AG04450 (cell line): ENCODE measurements around the gene WRAP73. TPM values are rescaled to one million over a fixed set of nuclear protein-coding genes. Genes with fewer than 3 reads are reported as not detected.
"Not testable (repeated sequence)": the region's sequence is repeated elsewhere in the genome, so short reads cannot be mapped to it uniquely, and the experiment has no call there.

Experiments used
- CTCF ChIA-PET: fragments of 300-600, 350-600 bp; formaldehyde crosslinking; extraction: SDS; loops from one replicate; lab custom pipeline; 2022; ENCODE audit warnings: antibody characterized with exemption, inconsistent platforms; lab: Charles Lee
- POLR2A ChIA-PET: fragments of 350-600 bp; formaldehyde crosslinking; extraction: SDS; loops from one replicate; lab custom pipeline; 2021; ENCODE audit warnings: antibody characterized with exemption, inconsistent platforms; lab: Yijun Ruan, JAX
- DNase-seq: peaks from one replicate; pipeline ENCODE4 v3.0.0-alpha.2; 2011; ENCODE audit warnings: low read depth, low spot score
- H3K27ac ChIP-seq: one replicate; pipeline ENCODE4 v1.5.1; 2012; ENCODE audit warnings: low read depth, low read length, control low read depth
- H3K27me3 ChIP-seq: one replicate; pipeline ENCODE4 v1.6.0; 2012; ENCODE audit warnings: low read length; ENCODE audit not compliant: control insufficient read depth, insufficient read depth
- H3K4me3 ChIP-seq: 2 replicates; pipeline ENCODE4 v1.5.1; 2011; ENCODE audit warnings: mild to moderate bottlenecking, low read depth, low read length, control low read depth
- H3K9me3 ChIP-seq: 2 replicates; pipeline ENCODE4 v1.5.1; 2012; ENCODE audit warnings: low read length; ENCODE audit not compliant: control insufficient read depth, insufficient read depth
- CTCF ChIP-seq: IDR thresholded peaks from 2 replicates; pipeline ENCODE4 v1.5.1; 2011; ENCODE audit warnings: low read depth, low read length, control low read depth, inconsistent platforms
- polyA plus RNA-seq: library from polyadenylated mRNA; depleted of rRNA; stranded (reverse); fragments of >200 nt; gene quantifications from 2 replicates; pipeline ENCODE4 v1.2.3, GENCODE V29; 2011

Gene WRAP73
- polyA plus RNA-seq, 1 experiment, result 14.1 TPM

GRCh38 chr1:3588395-3588794, 61.5 kb downstream of the WRAP73 start:
- Histone ChIP-seq H3K4me3 (no peak overlapping the region), H3K9me3 (peaks cover 24% of the 10 kb centered on the region), H3K27ac (no peak overlapping the region), H3K27me3 (peaks cover 2% of the 10 kb centered on the region)
- ChIA-PET CTCF (interaction anchor here (0.6 to 1.4 kb wide), 2 partner anchors 32 to 35 kb away, joined by 4 to 5 read pairs; no protein-coding TSS in a partner anchor), POLR2A (no interaction called here)
- no peak for TF ChIP-seq CTCF
- no peak for DNase-seq

DNA sequence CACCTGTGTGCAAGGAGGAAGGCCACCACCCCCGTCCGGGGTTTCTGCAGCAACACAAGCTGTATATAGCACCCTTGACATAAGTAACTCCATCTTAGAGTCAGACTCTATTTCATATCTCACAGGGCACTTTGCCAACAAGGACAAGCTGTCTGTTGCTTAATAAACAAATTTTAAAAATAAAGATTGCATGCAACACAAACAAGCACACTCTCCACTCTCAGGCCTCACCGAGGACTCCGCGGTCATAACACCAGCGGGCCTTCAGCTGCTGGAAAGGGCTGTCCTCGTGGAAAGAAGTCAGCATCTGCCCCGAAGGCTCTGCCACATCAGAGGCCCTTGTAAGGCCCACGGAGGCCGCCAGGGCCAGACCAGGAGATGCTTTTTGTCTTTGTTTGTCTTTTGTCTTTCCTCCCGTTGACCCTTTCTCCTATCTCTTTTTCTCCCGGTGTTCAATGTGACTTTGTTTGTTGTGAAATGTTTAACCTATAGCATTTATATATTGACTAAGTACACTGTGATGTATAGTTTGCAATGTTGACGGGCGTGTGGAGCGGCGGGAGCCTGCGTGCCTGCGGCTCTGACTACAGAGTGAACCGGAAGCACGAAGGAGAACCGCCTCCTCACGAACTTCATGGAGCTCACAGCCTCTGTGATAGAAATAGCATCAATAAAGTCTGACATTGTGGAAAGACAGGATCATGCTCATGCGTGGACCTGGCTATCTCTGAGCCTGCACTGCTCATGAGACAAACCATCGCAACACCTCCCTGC, 62.7 kb downstream of the WRAP73 start:
- H3K27ac ChIP-seq, result no peak overlapping the region
- DNase-seq, result no peak
- no peak for TF ChIP-seq CTCF
- no peak overlapping the region for H3K4me3 ChIP-seq
- ChIA-PET CTCF (interaction anchor here (1.0 to 1.8 kb wide), 3 partner anchors 29 to 34 kb away, joined by 4 to 5 read pairs (median 5); no protein-coding TSS in a partner anchor), POLR2A (no interaction called here)
- H3K27me3 ChIP-seq, result peaks cover 2% of the 10 kb centered on the region
- peaks cover 24% of the 10 kb centered on the region for H3K9me3 ChIP-seq

- POLR2A ChIA-PET, result no interaction called here
- H3K27ac ChIP-seq, result no peak overlapping the region
- peaks cover 24% of the 10 kb centered on the region for H3K9me3 ChIP-seq
- TF ChIP-seq CTCF, result no peak
- H3K4me3 ChIP-seq, result no peak overlapping the region
- no peak for DNase-seq
- CTCF ChIA-PET, result interaction anchor here (1.8 kb wide), 1 partner anchor 35 kb away, joined by 5 read pairs; no protein-coding TSS in a partner anchor
- H3K27me3 ChIP-seq, result peaks cover 5% of the 10 kb centered on the region
Observed at GRCh38 chr1:3585940-3586568, 63.8 kb downstream of the WRAP73 start.

DNA sequence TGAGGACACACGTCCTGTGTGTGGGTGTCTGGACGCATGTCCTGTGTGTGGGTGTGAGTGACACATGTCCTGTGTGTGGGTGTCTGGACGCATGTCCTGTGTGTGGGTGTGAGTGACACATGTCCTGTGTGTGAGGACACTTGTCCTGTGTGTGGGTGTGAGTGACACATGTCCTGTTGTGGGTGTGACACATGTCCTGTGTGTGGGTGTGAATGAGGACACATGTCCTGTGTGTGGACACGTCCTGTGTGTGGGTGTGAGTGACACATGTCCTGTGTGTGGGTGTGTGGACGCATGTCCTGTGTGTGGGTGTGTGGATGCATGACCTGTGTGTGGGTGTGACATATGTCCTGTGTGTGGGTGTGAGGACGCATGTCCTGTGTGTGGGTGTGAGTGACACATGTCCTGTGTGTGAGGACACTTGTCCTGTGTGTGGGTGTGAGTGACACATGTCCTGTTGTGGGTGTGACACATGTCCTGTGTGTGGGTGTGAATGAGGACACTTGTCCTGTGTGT, 64.5 kb downstream of the WRAP73 start:
- POLR2A ChIA-PET, H3K27me3 ChIP-seq, H3K4me3 ChIP-seq, H3K27ac ChIP-seq, DNase-seq: not testable (repeated sequence)
- CTCF ChIA-PET, result interaction anchor here (1.1 kb wide), 1 partner anchor 132 kb away, joined by 5 read pairs; no protein-coding TSS in a partner anchor
- peaks cover 24% of the 10 kb centered on the region for H3K9me3 ChIP-seq

DNA sequence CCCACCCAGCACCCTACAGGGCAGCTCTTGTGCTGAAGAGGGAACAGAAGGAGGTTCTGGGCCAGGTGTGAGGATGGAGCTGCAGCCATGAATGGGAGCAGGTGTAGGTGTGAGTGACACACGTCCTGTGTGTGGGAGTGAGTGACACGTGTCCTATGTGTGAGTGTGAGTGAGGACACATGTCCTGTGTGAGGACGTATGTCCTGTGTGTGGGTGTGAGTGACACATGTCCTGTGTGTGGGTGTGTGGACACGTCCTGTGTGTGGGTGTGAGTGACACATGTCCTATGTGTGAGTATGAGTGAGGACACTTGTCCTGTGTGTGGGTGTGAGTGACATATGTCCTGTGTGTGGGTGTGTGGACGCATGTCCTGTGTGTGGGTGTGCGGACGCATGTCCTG, 65.0 kb downstream of the WRAP73 start:
- Histone ChIP-seq H3K4me3 (no peak overlapping the region), H3K9me3 (peaks cover 24% of the 10 kb centered on the region), H3K27ac (no peak overlapping the region), H3K27me3 (peaks cover 5% of the 10 kb centered on the region)
- ChIA-PET POLR2A (no interaction called here), CTCF (interaction anchor here (1.1 kb wide), 1 partner anchor 132 kb away, joined by 5 read pairs; no protein-coding TSS in a partner anchor)
- no peak for DNase-seq
- TF ChIP-seq CTCF, result no peak

DNA sequence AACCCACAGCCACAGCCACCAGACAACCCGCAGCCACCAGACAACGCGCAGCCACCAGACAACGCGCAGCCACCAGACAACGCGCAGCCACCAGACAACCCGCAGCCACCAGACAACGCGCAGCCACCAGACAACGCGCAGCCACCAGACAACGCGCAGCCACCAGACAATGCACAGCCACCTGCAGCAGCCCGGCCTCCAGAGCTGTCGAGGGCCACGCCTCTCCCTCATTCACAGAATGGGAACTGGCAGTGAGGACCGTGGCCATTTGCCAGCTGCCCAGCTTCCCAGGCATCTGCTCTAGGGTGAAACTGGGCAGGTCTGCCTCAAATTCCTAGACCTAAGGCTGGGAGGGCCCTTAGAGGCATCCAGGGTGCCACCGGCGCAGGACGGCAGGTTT, 66.2 kb downstream of the WRAP73 start:
- POLR2A ChIA-PET, H3K27me3 ChIP-seq, H3K4me3 ChIP-seq, DNase-seq, H3K27ac ChIP-seq, CTCF ChIA-PET: not testable (repeated sequence)
- H3K9me3 ChIP-seq, result peaks cover 24% of the 10 kb centered on the region
